GM18867 (cell line): ENCODE measurements around the gene EPHB4.
"Not testable (repeated sequence)": the region's sequence is repeated elsewhere in the genome, so short reads cannot be mapped to it uniquely, and the experiment has no call there.

Experiments used
- ATAC-seq: cut with Tn5 transposase; IDR thresholded peaks from one replicate; pipeline ENCODE4 v1.9.1; 2021; ENCODE audit warnings: mild to moderate bottlenecking, moderate library complexity; ENCODE audit not compliant: unreplicated experiment

The EPHB4 gene

DNA sequence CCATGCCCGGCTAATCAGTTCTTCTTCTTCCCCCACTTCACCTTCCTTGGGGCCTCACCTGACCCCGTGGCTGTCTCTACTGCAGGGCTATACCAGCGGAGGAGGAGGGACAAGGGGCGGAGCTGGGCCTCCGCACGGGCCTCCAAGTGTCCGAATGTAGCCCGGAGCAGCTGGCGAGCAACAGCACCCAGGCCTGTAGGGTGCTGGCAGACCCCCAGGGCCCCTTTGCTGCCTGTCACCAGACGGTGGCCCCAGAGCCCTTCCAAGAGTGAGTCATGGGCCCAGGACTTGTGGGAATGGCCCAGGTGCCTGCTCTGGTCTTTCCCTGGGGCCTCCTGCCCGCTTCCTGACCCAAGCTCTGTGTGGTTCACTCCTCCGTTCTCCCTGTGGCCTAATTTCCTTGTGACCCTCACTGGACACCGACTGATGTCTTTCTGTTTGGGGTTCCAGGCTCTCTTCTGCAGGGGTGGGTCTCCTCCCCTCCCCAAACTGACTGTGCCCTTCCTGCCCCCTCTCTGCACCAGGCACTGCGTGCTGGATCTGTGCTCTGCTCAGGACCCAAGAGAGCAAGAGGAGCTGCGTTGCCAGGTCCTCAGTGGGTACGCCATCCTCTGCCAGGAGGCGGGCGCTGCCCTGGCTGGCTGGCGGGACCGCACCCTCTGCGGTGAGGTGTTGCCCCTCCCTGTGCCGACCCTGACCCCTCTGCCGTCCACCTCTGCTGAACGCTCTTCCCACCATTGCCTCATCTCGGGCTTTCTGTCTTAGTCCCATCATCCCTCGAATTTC is 35.2 kb downstream of the EPHB4 start:
- no peak for ATAC-seq

DNA sequence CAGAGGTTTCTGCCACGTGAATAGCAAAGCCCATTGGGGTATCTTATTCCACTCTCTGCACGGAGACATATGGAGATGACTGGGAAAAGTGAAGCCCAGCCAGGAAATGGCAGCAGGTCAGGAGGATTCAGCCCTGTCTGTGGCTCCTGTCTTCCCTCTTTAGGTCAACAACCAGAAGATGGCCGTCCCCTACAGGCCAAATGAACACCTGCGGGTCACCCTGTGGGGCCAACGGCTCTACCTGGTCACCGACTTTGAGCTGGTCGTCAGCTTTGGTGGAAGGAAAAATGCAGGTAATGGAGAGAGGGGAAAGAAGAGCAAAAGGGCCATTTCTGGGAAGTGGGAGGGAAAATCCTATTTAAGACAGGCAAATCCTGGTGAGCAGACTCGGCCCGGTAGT is 38.3 kb downstream of the EPHB4 start:
- no peak for ATAC-seq

DNA sequence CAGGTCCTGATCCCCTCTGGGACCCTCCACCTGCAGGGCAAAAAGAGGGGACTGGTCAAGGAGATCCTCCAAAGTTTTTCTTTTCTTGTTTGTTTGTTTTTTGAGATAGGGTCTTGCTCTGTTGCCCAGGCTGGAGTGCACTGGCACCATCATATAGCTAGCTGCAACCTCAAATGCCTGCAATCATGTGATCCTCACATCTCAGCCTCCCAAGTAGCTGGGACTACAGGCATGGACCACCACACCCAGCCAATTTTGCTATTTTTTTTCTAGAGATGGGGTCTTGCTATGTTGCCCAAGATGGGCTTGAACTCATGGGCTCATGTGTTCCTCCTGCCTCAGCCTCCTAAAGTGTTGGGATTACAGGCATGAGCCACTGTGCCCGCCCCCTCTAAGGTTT is 41.0 kb downstream of the EPHB4 start:
- no peak for ATAC-seq

DNA sequence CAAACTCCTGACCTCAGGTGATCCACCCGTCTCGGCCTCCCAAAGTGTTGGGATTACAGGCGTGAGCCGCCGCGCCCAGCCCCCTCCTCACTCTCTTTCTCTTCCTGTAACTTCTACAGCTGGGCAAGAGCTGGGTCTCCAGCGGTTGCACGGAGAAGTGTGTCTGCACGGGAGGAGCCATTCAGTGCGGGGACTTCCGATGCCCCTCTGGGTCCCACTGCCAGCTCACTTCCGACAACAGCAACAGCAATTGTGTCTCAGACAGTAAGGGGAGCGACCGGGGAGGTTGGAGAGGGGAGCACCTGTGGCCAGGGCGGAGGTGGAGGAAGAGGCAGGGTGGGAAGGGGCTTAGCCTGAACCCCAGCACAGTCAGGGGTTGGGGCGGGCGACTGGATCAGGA is 41.4 kb downstream of the EPHB4 start:
- ATAC-seq = no peak

DNA sequence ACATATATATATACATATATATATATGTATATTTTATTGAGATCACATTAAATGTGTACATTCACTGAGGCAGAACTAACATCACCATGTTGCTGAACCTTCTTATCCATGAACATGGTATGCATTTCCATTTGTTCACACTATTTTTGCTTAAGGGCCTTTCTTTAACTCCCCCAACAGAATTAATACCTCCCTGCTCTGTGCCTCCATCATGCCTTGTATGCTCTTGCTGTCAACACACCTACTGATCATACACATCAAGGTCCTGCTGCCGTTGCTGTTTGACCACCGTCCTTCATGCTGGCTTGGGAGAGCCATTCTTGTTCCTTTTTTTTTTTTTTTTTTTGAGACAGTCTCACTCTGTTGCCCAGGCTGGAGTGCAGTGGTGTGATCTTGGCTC is 43.5 kb downstream of the EPHB4 start:
- no peak for ATAC-seq

DNA sequence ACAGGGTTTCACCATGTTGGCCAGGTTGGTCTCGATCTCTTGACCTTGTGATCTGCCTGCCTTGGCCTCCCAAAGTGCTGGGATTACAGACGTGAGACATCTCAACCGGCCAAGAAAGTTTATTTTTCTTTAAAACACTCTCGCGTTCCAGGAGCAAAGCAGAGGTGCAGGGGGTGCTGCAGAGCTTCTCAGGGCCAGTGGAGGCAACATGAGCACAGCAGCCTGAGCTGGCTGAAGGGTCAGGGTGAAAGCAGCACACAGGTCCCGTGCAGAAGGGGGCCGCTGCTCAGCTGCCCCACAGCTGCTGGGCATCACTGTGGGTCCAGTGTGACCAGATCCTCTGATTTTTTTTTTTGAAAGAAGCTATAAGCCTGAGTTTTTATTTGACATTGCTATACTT is 46.1 kb downstream of the EPHB4 start:
- no peak for ATAC-seq

DNA sequence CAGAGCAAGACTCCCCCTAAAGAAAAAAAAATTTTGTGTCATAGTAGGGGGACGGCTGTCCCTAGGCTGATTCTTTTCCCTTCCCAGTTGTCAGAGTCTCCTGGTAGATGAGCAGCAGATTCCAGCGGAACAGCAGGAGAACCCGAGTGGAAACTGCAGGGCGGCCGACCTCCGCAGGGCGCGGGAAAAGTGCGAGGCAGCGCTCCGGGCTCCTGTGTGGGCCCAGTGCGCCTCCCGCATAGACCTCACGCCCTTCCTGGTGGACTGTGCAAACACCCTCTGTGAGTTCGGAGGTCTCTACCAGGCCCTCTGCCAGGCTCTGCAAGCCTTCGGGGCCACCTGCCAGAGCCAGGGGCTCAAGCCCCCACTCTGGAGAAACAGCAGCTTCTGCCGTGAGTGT is 48.0 kb downstream of the EPHB4 start:
- ATAC-seq = no peak

DNA sequence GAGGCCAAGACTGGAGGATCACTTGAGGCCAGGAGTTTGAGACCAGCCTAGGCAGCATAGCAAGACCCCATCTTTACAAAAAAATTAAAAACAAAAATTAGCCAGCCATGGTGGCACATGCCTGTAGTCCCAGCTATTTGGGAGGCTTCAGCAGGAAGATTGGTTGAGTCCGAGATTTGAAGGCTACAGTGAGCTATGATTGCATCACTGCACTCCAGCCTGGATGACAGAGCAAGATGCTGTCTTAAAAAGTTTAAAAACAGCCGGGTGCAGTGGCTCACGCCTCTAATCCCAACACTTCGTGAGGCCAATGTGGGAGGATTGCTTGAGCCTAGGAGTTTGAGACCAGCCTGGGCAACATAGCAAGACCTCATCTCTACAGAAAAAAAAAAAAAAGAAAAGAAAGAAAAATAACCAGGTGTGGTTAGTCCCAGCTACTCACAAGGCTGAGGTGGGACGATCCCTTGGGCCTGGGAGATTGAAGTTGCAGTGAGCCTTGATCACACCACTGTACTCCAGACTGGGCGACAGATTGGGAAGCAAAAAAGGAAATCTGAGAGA is 49.2 kb downstream of the EPHB4 start:
- no peak for ATAC-seq

DNA sequence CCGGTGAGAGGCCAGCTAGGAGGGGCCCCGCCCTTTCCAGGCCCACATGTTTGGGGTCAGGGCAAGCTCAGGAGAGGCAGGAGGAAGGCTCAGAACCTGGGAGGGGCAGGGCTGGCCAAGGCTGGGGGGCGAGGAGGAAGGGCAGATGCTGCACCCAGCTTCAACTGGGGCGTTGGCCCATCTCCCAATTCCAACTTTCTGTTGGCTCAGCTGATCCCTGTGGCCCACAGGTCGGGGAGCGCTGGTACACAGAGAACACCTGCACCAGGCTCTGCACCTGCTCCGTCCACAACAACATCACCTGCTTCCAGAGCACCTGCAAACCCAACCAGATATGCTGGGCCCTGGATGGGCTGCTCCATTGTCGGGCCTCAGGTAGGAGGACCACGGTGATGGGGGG is 53.8 kb downstream of the EPHB4 start:
- ATAC-seq = no peak

DNA sequence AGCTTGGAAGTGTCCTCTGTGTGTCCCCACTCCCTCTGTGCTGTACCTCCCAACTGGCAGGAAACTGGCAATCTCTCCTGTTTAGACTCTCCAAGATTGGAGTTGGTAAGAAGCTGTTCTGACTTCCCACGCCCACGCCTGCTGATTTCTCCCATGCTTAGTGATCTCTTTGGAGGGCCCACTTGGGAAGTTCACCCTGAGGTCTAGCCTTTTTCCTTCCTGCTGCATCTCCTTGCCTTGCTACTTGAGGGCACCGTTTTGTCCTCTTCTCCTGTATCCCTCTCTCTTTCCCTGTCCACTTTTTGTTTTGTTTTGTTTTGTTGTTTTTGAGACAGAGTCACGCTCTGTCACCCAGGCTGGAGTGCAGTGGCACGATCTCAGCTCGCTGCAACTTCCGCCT is 58.5 kb downstream of the EPHB4 start:
- ATAC-seq = no peak

DNA sequence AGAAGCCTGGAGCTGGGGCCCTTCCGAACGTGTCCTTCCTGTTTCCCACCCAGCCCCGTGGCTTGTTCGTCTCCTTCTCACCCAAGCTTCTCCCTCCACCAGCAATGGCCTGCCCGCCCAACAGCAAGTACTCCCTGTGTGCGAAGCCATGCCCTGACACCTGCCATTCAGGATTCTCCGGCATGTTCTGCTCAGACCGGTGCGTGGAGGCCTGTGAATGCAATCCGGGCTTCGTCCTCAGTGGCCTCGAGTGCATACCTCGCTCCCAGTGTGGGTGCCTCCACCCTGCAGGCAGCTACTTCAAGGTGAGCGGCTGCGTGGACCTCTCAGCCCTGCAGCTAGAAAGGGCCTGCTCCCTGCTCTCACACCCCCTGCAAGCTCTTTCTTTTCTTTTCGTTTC is 62.1 kb downstream of the EPHB4 start:
- no peak for ATAC-seq

DNA sequence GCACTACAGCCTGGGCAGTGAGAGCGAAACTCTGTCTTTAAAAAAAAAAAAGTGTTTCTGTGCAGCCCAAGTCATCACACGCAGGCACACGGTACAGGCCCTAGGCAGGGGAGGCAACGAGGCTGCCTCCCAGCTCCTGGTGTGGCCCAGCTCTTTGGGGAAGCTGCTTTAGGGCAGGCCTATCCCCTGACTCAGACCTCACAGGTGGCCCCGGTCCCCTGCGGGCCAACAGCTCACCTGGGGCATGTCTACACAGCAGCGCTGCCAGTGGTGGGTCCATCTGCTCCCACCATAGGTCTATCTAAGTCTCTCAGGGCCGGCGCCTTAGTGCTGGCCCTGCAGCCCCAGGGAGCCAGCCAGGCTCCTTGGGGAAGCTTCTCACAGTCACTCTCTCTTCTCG is 62.5 kb downstream of the EPHB4 start:
- ATAC-seq = no peak

DNA sequence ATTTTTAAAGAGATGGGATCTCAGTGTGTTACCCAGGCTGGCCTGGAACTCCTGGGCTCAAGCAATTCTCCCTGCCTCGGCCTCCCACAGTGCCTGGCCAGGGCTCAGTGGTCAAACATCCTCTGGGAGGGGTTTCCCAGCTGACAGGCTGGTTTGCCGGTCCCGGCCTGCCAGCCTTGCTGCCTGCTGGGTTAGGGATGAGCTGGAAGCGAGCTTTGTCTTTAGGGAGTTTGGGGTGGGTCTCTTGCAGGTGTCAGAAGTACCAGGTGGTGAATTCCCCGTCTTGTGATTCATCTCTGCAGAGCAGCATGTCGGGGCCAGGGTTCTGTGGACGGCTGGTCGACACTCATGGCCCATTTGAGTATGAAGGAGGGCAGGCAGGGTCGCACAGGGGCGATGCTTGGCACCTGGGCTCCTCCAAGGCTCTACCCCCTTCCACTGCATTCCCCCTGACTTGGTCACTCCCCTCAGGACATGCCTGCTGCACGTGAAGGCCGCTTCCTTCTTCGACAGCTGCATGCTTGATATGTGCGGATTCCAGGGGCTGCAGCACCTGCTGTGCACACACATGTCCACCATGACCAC is 63.7 kb downstream of the EPHB4 start:
- no peak for ATAC-seq

DNA sequence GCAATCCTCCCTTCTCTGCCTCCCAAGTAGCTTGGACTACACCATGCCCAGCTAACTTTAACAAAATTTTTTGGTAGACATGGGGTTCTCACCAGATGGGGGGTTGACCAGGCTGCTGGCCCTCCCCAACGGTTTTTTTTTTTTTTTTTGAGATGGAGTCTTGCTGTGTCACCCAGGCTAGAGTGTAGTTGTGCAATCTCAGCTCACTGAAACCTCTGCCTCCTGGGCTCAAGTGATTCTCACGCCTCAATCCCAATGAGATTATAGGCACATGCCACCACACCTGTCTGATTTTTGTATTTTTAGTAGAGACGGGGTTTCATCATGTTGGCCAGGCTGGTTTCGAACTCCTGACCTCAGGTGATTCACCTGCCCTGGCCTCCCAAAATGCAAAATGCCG is 64.5 kb downstream of the EPHB4 start:
- not testable (repeated sequence) for ATAC-seq

DNA sequence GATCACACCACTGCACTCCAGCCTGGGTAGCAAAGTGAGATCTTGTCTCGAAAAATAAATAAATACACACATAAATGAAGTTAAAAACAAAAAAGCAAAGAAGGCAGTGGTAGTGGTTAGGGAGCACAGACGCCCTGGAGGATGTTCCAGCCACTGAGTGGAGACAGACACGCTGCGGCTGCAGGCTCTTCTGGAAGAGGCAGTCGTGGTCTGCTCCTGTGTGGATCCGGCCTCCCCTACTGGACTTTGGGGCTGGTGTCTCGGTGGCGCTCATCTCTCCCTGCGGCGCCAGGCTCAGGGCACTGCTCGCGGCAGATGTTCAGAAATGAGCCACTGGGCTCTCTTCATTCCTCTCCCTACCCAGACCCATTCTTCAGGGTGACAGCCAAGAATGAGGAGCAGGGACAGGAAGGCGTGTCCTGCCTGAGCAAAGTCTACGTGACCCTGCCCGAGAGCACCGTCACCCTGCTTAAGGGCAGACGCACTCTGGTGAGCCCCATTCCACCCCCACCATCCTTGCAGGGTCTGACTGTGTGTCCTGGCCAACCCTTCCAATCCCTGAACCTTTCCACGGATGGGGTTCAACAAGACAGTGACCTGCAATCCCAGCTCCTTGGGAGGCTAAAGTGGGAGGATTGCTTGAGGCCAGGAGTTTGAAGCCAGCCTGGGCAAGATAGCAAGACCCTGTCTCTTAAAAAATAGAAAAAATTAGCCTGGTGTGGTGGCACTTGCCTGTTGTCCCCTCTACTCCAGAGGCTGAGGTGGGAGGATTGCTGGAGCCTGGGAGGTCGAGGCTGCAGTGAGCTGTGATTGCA is 67.8 kb downstream of the EPHB4 start:
- no peak for ATAC-seq

DNA sequence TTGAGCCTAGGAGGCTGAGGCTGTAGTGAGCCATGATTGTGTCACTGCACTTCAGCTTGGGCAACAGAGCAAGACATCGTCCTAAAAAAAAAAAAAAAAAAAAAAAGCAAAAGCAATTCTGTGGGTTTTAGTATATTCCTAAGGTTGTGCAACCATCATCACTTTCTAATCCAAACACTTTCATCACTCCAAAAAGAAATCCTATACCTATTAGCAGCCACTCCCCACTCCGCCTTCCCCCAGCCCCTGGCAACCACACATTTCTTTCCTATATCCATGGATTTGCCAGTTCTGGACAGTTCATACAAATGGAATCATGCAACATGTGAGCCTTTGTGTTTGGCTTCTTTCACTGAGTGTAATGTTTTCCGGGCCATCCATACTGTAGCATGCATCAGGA is 73.6 kb downstream of the EPHB4 start:
- ATAC-seq = no peak

DNA sequence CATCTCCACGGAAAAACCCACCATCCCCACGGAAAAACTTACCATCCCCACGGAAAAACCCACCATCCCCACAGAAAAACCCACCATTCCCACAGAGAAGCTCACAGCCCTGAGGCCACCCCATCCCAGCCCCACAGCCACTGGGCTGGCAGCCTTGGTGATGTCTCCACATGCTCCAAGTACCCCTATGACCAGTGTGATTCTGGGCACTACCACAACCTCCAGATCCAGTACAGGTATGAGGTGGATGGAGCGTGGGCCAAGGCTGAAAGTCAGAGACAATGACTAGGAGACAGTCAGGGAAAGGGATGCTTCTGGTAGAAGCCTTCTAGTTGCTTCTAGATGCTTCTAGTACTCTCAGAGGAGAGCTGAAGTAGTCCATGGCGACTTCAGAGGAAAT is 74.3 kb downstream of the EPHB4 start:
- ATAC-seq = no peak
